Gastrocnemius medialis (tissue), 4 donors: ENCODE results near the gene STK39. TPM values are rescaled to one million over a fixed set of nuclear protein-coding genes. Genes with fewer than 3 reads are reported as not detected.

Experiments used
- ATAC-seq, 2 donors: fragments of 150-250 bp; one replicate each; pipeline ENCODE4 v1.9.1; 2016
- DNase-seq, 2 donors: peaks; one replicate each; pipeline ENCODE4 v3.0.0-alpha.2; 2019
- H3K27ac ChIP-seq, 4 donors: fragments of 200-600 bp; sonication (generic); 1 replicate in 1 of 4; 2 replicates in 3 of 4; pipeline ENCODE4 v1.5.1; 2016 to 2018; ENCODE audit warnings: mild to moderate bottlenecking in 2 of 4, moderate library complexity in 1 of 4
- H3K27me3 ChIP-seq, 3 donors: fragments of 200-600 bp; sonication (generic) in 2 of 3; 1 replicate in 1 of 3; 2 replicates in 2 of 3; pipeline versions ENCODE4 v1.5.1 to v1.6.0; 2016 to 2019; ENCODE audit warnings: mild to moderate bottlenecking in 1 of 3, moderate library complexity in 1 of 3
- H3K36me3 ChIP-seq, 2 donors: fragments of 200-600 bp; sonication (generic) in 1 of 2; one replicate each; pipeline ENCODE4 v1.5.1; 2017 to 2018
- H3K4me1 ChIP-seq, 2 donors: fragments of 200-600 bp; sonication (generic) in 1 of 2; one replicate each; pipeline ENCODE4 v1.5.1; 2016 to 2017; ENCODE audit warnings: mild to moderate bottlenecking in 2 of 2
- H3K4me3 ChIP-seq, 4 donors: fragments of 200-600 bp; sonication (generic) in 3 of 4; 1 replicate in 1 of 4; 2 replicates in 3 of 4; pipeline ENCODE4 v1.5.1; 2016 to 2019; ENCODE audit warnings: mild to moderate bottlenecking in 2 of 4
- H3K9me3 ChIP-seq, 3 donors: fragments of 200-600 bp; sonication (generic) in 2 of 3; 1 replicate in 1 of 3; 2 replicates in 2 of 3; pipeline ENCODE4 v1.5.1; 2016 to 2019
- CTCF ChIP-seq, 5 experiments: fragments of 450-650 bp in 3 of 5; fragments of 200-600 bp in 2 of 5; sonication (generic) in 2 of 5; IDR thresholded peaks in 4 of 5; conservative IDR thresholded peaks in 1 of 5; 1 replicate in 4 of 5; 2 replicates in 1 of 5; pipeline ENCODE4 v1.5.1; 2016 to 2019; ENCODE audit warnings: antibody characterized with exemption in 5 of 5, mild to moderate bottlenecking in 3 of 5, moderate library complexity in 3 of 5
- POLR2A ChIP-seq, 2 donors: fragments of 450-650 bp; IDR thresholded peaks; one replicate each; pipeline ENCODE4 v1.6.1; 2017; ENCODE audit warnings: antibody characterized with exemption in 2 of 2, mild to moderate bottlenecking in 2 of 2, moderate library complexity in 2 of 2
- in situ Hi-C, 4 donors: fragments of 200-750 bp; cut with MboI; loops; one replicate each; pipeline versions ENCODE4 v1.15.0 to v1.8.0; 2017; ENCODE audit warnings: low sequenced_read_pairs in 4 of 4
- intact Hi-C: fragments of 100-400 bp; cut with DNase I; formaldehyde crosslinking; loops from one replicate; pipeline ENCODE4 v1.15.1; 2023; ENCODE audit warnings: low total_unique reads
- total RNA-seq, 4 donors: library from RNA; depleted of rRNA; stranded (reverse); fragments of >200 nt; gene quantifications; one replicate each; pipeline versions ENCODE4 v1.1.0 to v1.2.3, GENCODE V29; 2016

The STK39 gene
- total RNA-seq, 4 donors from 2014 or later: 0.66 to 2.9 (median 1.9) TPM

GRCh38 chr2:168155680-168156079 is 91.7 kb downstream of the STK39 start:
- H3K27ac ChIP-seq: no peak overlapping the region
- H3K9me3 ChIP-seq: no peaks in the 10 kb centered on the region
- TF ChIP-seq CTCF (IDR thresholded peaks at IDR 0.05 in 4 of 5, conservative IDR thresholded peaks at IDR 0.05 in 1 of 5): no peak
- no peak for TF ChIP-seq POLR2A (IDR thresholded peaks at IDR 0.05)
- in situ Hi-C loops: no loop called here
- ATAC-seq (no peak), DNase-seq (no peak)
- no peaks in the 10 kb centered on the region for H3K36me3 ChIP-seq
- no peaks in the 10 kb centered on the region for H3K27me3 ChIP-seq
- no peaks in the 10 kb centered on the region for H3K4me1 ChIP-seq
- intact Hi-C loops: no loop called here
- H3K4me3 ChIP-seq: no peak overlapping the region

GRCh38 chr2:168155046-168155445 is 92.3 kb downstream of the STK39 start:
- in situ Hi-C loops (no loop called here), intact Hi-C loops (no loop called here)
- TF ChIP-seq CTCF (IDR thresholded peaks at IDR 0.05 in 4 of 5, conservative IDR thresholded peaks at IDR 0.05 in 1 of 5) (no peak), POLR2A (IDR thresholded peaks at IDR 0.05) (no peak)
- no peak overlapping the region for H3K27ac ChIP-seq
- H3K36me3 ChIP-seq: no peaks in the 10 kb centered on the region
- ATAC-seq: no peak
- no peak overlapping the region for H3K4me3 ChIP-seq
- no peaks in the 10 kb centered on the region for H3K4me1 ChIP-seq
- no peak for DNase-seq
- H3K27me3 ChIP-seq: no peaks in the 10 kb centered on the region
- no peaks in the 10 kb centered on the region for H3K9me3 ChIP-seq

- Histone ChIP-seq H3K4me1 (no peaks in the 10 kb centered on the region), H3K27ac (no peak overlapping the region), H3K4me3 (no peak overlapping the region), H3K27me3 (no peaks in the 10 kb centered on the region), H3K9me3 (no peaks in the 10 kb centered on the region), H3K36me3 (no peaks in the 10 kb centered on the region)
- in situ Hi-C loops (no loop called here), intact Hi-C loops (no loop called here)
- DNase-seq (no peak), ATAC-seq (no peak)
- TF ChIP-seq POLR2A (IDR thresholded peaks at IDR 0.05): no peak
- TF ChIP-seq CTCF (IDR thresholded peaks at IDR 0.05 in 4 of 5, conservative IDR thresholded peaks at IDR 0.05 in 1 of 5): no peak
Measured at GRCh38 chr2:168152902-168153530, 94.4 kb downstream of the STK39 start.

- no peak for TF ChIP-seq POLR2A (IDR thresholded peaks at IDR 0.05)
- TF ChIP-seq CTCF (IDR thresholded peaks at IDR 0.05 in 4 of 5, conservative IDR thresholded peaks at IDR 0.05 in 1 of 5): no peak
- H3K27ac ChIP-seq: no peak overlapping the region
- no peaks in the 10 kb centered on the region for H3K36me3 ChIP-seq
- no peak overlapping the region for H3K4me3 ChIP-seq
- DNase-seq (no peak), ATAC-seq (no peak)
- H3K4me1 ChIP-seq: peaks cover 0 to 3% of the 10 kb centered on the region in 2 donors
- intact Hi-C loops (no loop called here), in situ Hi-C loops (no loop called here)
- H3K9me3 ChIP-seq: no peaks in the 10 kb centered on the region
- no peaks in the 10 kb centered on the region for H3K27me3 ChIP-seq
Measured at GRCh38 chr2:168149986-168150385, 97.4 kb downstream of the STK39 start.
